SK-N-SH treated with all-trans-retinoic acid at 6 μM for 48 hours (cell line): ENCODE measurements around the gene HES4.

ENCODE experiments used
- ATAC-seq: fragments of 200-7000 bp; cut with Tn5 transposase; 3 replicates; pipeline ENCODE4 v1.9.1; 2020; ENCODE audit warnings: mild to moderate bottlenecking, moderate library complexity
- ARNTL ChIP-seq: fragments of 450-650 bp; formaldehyde crosslinking; IDR thresholded peaks from 2 replicates; pipeline ENCODE4 v1.5.0; 2020; ENCODE audit warnings: low read depth, mild to moderate bottlenecking, moderate library complexity, borderline replicate concordance
- BACH2 ChIP-seq: fragments of 250-450 bp; sonication (Bioruptor Pico); IDR thresholded peaks from 2 replicates; pipeline ENCODE4 v1.9.0; 2021; ENCODE audit warnings: mild to moderate bottlenecking, borderline replicate concordance
- CREB5 ChIP-seq: fragments of 250-450 bp; sonication (Bioruptor Pico); IDR thresholded peaks from 2 replicates; pipeline ENCODE4 v1.5.1; 2020; ENCODE audit warnings: low read depth, mild to moderate bottlenecking, moderate library complexity
- CSDC2 ChIP-seq: fragments of 250-450 bp; sonication (Bioruptor Pico); IDR thresholded peaks from 2 replicates; pipeline ENCODE4 v1.5.0; 2020; ENCODE audit warnings: mild to moderate bottlenecking, moderate library complexity
- ESRRG ChIP-seq: fragments of 250-450 bp; sonication (Bioruptor Pico); IDR thresholded peaks from 2 replicates; pipeline ENCODE4 v1.6.1; 2021; ENCODE audit warnings: mild to moderate bottlenecking
- GLIS3 ChIP-seq: fragments of 250-450 bp; sonication (Bioruptor Pico); IDR thresholded peaks from 2 replicates; pipeline ENCODE4 v1.5.0; 2020; ENCODE audit warnings: mild to moderate bottlenecking, moderate library complexity
- ISL1 ChIP-seq: fragments of 250-450 bp; sonication (Bioruptor Pico); IDR thresholded peaks from 2 replicates; pipeline ENCODE4 v2.1.2; 2022; ENCODE audit warnings: mild to moderate bottlenecking, moderate library complexity
- OSR1 ChIP-seq: fragments of 250-450 bp; sonication (Bioruptor Pico); IDR thresholded peaks from 2 replicates; pipeline ENCODE4 v1.8.0; 2022; ENCODE audit warnings: moderate library complexity, mild to moderate bottlenecking, inconsistent platforms
- PATZ1 ChIP-seq: fragments of 250-450 bp; sonication (Bioruptor Pico); IDR thresholded peaks from 2 replicates; pipeline ENCODE4 v1.8.0; 2020; ENCODE audit warnings: mild to moderate bottlenecking, moderate library complexity, borderline replicate concordance
- PPARA ChIP-seq: fragments of 250-450 bp; sonication (Bioruptor Pico); IDR thresholded peaks from 2 replicates; pipeline ENCODE4 v1.5.0; 2020; ENCODE audit warnings: mild to moderate bottlenecking, borderline replicate concordance
- RARB ChIP-seq: fragments of 250-450 bp; sonication (Bioruptor Pico); IDR thresholded peaks from 2 replicates; pipeline ENCODE4 v1.8.0; 2021; ENCODE audit warnings: mild to moderate bottlenecking, moderate library complexity
- SNAI2 ChIP-seq: fragments of 250-450 bp; sonication (Bioruptor Pico); IDR thresholded peaks from 2 replicates; pipeline ENCODE4 v1.5.0; 2020; ENCODE audit warnings: mild to moderate bottlenecking, moderate library complexity
- TCF4 ChIP-seq: fragments of 250-450 bp; sonication (Bioruptor Pico); IDR thresholded peaks from 2 replicates; pipeline ENCODE4 v1.8.0; 2021; ENCODE audit warnings: mild to moderate bottlenecking, moderate library complexity, borderline replicate concordance
- TOX ChIP-seq: fragments of 250-450 bp; sonication (Bioruptor Pico); IDR thresholded peaks from 2 replicates; pipeline ENCODE4 v1.8.0; 2021; ENCODE audit warnings: mild to moderate bottlenecking, moderate library complexity, borderline replicate concordance
- ZC3H10 ChIP-seq: fragments of 250-450 bp; sonication (Bioruptor Pico); IDR thresholded peaks from 2 replicates; pipeline ENCODE4 v1.5.1; 2021; ENCODE audit warnings: mild to moderate bottlenecking, moderate library complexity
- ZFP3 ChIP-seq: fragments of 250-450 bp; sonication (Bioruptor Pico); IDR thresholded peaks from 2 replicates; pipeline ENCODE4 v1.5.0; 2020; ENCODE audit warnings: mild to moderate bottlenecking, moderate library complexity
- ZFP30 ChIP-seq: fragments of 450-650 bp; formaldehyde crosslinking; IDR thresholded peaks from 2 replicates; pipeline ENCODE4 v1.5.0; 2022; ENCODE audit warnings: mild to moderate bottlenecking, moderate library complexity
- ZNF565 ChIP-seq: fragments of 450-650 bp; formaldehyde crosslinking; conservative IDR thresholded peaks from 2 replicates; pipeline ENCODE4 v1.5.0; 2020; ENCODE audit warnings: low read depth, mild to moderate bottlenecking, moderate library complexity
- ZNF70 ChIP-seq: fragments of 450-650 bp; formaldehyde crosslinking; IDR thresholded peaks from 2 replicates; pipeline ENCODE4 v1.5.0; 2020; ENCODE audit warnings: mild to moderate bottlenecking, moderate library complexity
- ZNF8 ChIP-seq: fragments of 450-650 bp; formaldehyde crosslinking; IDR thresholded peaks from 2 replicates; pipeline ENCODE4 v1.5.0; 2020; ENCODE audit warnings: mild to moderate bottlenecking, moderate library complexity
- TF ChIP-seq, protein P1 (sequence below): fragments of 250-450 bp; sonication (Bioruptor Pico); IDR thresholded peaks from 2 replicates; pipeline ENCODE4 v1.8.0; 2021; ENCODE audit warnings: low read depth, mild to moderate bottlenecking, moderate library complexity, borderline replicate concordance
- TF ChIP-seq, protein P2 (sequence below): fragments of 250-450 bp; sonication (Bioruptor Pico); IDR thresholded peaks from 2 replicates; pipeline ENCODE4 v1.5.0; 2020; ENCODE audit warnings: mild to moderate bottlenecking, moderate library complexity
- TF ChIP-seq, protein P3 (sequence below): fragments of 250-450 bp; sonication (Bioruptor Pico); IDR thresholded peaks from 2 replicates; pipeline ENCODE4 v1.5.1; 2021; ENCODE audit warnings: mild to moderate bottlenecking, moderate library complexity

Gene HES4

DNA sequence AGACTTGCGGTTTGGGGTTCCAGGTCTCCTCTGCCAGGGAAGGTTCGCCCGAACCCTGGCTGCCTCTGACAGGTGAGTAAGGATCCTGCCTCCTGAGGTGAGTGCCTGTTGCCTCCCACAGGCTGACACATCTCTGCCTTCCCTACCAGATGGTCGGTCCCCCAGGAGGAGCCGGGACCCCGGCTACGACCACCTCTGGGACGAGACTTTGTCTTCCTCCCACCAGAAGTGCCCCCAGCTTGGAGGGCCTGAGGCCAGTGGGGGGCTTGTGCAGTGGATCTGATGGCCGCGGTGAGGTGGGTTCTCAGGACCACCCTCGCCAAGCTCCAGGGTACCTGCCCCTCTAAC, 25.6 kb downstream of the HES4 start:
- no peak for ATAC-seq
- TF ChIP-seq ISL1 (no peak), ZNF565 (CRISPR knock-in tag) (no peak), TCF4 (CRISPR knock-in tag) (no peak), TOX (no peak), OSR1 (CRISPR knock-in tag) (no peak), ZNF70 (no peak), CREB5 (no peak), ESRRG (CRISPR knock-in tag) (no peak), PPARA (CRISPR knock-in tag) (no peak), ARNTL (CRISPR knock-in tag) (no peak), PATZ1 (CRISPR knock-in tag) (no peak), RARB (CRISPR knock-in tag) (no peak), ZFP30 (no peak), ZC3H10 (CRISPR knock-in tag) (no peak), SNAI2 (CRISPR knock-in tag) (no peak), ZNF8 (CRISPR knock-in tag) (no peak), BACH2 (CRISPR knock-in tag) (no peak)
- TF ChIP-seq, protein P1, sequence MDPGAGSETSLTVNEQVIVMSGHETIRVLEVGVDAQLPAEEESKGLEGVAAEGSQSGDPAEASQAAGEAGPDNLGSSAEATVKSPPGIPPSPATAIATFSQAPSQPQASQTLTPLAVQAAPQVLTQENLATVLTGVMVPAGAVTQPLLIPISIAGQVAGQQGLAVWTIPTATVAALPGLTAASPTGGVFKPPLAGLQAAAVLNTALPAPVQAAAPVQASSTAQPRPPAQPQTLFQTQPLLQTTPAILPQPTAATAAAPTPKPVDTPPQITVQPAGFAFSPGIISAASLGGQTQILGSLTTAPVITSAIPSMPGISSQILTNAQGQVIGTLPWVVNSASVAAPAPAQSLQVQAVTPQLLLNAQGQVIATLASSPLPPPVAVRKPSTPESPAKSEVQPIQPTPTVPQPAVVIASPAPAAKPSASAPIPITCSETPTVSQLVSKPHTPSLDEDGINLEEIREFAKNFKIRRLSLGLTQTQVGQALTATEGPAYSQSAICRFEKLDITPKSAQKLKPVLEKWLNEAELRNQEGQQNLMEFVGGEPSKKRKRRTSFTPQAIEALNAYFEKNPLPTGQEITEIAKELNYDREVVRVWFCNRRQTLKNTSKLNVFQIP (CRISPR knock-in tag), result no peak
- TF ChIP-seq, protein P2, sequence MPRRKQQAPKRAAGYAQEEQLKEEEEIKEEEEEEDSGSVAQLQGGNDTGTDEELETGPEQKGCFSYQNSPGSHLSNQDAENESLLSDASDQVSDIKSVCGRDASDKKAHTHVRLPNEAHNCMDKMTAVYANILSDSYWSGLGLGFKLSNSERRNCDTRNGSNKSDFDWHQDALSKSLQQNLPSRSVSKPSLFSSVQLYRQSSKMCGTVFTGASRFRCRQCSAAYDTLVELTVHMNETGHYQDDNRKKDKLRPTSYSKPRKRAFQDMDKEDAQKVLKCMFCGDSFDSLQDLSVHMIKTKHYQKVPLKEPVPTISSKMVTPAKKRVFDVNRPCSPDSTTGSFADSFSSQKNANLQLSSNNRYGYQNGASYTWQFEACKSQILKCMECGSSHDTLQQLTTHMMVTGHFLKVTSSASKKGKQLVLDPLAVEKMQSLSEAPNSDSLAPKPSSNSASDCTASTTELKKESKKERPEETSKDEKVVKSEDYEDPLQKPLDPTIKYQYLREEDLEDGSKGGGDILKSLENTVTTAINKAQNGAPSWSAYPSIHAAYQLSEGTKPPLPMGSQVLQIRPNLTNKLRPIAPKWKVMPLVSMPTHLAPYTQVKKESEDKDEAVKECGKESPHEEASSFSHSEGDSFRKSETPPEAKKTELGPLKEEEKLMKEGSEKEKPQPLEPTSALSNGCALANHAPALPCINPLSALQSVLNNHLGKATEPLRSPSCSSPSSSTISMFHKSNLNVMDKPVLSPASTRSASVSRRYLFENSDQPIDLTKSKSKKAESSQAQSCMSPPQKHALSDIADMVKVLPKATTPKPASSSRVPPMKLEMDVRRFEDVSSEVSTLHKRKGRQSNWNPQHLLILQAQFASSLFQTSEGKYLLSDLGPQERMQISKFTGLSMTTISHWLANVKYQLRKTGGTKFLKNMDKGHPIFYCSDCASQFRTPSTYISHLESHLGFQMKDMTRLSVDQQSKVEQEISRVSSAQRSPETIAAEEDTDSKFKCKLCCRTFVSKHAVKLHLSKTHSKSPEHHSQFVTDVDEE (CRISPR knock-in tag), result no peak

- ATAC-seq, result no peak
- TF ChIP-seq PATZ1 (CRISPR knock-in tag), result no peak
- TF ChIP-seq RARB (CRISPR knock-in tag), result no peak
- TF ChIP-seq TCF4 (CRISPR knock-in tag), result no peak
- no peak for TF ChIP-seq ZNF565 (CRISPR knock-in tag)
- no peak for TF ChIP-seq TOX
- no peak for TF ChIP-seq GLIS3 (CRISPR knock-in tag)
- no peak for TF ChIP-seq ISL1
- TF ChIP-seq, protein P1 (CRISPR knock-in tag), result no peak
- TF ChIP-seq ZNF8 (CRISPR knock-in tag), result no peak
- TF ChIP-seq, protein P3, sequence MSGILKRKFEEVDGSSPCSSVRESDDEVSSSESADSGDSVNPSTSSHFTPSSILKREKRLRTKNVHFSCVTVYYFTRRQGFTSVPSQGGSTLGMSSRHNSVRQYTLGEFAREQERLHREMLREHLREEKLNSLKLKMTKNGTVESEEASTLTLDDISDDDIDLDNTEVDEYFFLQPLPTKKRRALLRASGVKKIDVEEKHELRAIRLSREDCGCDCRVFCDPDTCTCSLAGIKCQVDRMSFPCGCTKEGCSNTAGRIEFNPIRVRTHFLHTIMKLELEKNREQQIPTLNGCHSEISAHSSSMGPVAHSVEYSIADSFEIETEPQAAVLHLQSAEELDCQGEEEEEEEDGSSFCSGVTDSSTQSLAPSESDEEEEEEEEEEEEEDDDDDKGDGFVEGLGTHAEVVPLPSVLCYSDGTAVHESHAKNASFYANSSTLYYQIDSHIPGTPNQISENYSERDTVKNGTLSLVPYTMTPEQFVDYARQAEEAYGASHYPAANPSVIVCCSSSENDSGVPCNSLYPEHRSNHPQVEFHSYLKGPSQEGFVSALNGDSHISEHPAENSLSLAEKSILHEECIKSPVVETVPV (CRISPR knock-in tag), result no peak
- TF ChIP-seq SNAI2 (CRISPR knock-in tag), result no peak
- TF ChIP-seq ZC3H10 (CRISPR knock-in tag), result no peak
- no peak for TF ChIP-seq PPARA (CRISPR knock-in tag)
- no peak for TF ChIP-seq OSR1 (CRISPR knock-in tag)
- TF ChIP-seq ZFP30, result no peak
- no peak for TF ChIP-seq ZFP3 (CRISPR knock-in tag)
- no peak for TF ChIP-seq CSDC2 (CRISPR knock-in tag)
- no peak for TF ChIP-seq ARNTL (CRISPR knock-in tag)
Measured at GRCh38 chr1:973459-974292, 26.2 kb downstream of the HES4 start.
